SKM-1 treated with dmso at 0.1 percent for 144 hours (cell line): ENCODE measurements around the gene MICAL3.

Experiments used
- DNase-seq: peaks from one replicate; lab custom pipeline; 2025; ENCODE audit not compliant: unreplicated experiment; lab: John Stamatoyannopoulos, UW

Gene MICAL3

GRCh38 chr22:17741866-17742526 is 282.4 kb downstream of the MICAL3 start:
- DNase-seq, result no peak

DNA sequence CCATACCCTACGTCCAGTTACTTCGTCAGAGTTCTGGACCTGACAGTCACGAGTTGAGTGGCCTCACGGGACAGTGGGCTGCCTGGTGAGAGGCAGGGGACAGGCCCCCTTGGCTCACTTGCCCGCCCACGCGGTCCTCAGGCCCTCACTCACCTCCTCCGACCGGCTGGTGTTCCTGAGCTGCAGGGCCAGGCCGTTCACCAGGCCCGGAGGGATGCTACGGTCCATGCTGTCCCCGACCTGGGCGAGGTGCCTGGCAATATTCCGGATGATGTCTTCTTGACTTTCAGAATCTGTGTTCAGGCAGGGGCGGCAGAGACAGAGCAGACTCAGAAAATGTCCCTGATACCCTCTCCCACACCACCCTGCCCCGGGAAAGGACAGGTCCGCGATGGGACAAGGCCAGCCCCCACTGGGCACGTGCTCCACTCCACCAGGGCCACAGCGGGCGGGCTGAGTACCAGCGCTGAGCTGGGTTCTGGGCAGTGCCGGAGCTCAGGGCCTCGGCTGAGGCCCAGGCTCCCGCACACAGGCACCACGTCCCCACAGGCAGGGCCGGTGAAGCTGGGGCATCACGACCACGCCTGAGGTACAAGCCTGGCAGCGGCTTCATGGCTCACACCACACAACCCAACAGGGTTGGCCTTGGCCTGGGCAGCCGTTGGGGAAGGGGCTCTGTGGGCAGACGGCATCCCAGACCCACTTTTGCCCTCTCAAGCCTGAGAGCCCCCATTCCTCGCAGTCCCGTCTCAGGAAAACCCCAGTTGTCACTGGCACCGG is 285.0 kb downstream of the MICAL3 start:
- DNase-seq, result no peak

DNA sequence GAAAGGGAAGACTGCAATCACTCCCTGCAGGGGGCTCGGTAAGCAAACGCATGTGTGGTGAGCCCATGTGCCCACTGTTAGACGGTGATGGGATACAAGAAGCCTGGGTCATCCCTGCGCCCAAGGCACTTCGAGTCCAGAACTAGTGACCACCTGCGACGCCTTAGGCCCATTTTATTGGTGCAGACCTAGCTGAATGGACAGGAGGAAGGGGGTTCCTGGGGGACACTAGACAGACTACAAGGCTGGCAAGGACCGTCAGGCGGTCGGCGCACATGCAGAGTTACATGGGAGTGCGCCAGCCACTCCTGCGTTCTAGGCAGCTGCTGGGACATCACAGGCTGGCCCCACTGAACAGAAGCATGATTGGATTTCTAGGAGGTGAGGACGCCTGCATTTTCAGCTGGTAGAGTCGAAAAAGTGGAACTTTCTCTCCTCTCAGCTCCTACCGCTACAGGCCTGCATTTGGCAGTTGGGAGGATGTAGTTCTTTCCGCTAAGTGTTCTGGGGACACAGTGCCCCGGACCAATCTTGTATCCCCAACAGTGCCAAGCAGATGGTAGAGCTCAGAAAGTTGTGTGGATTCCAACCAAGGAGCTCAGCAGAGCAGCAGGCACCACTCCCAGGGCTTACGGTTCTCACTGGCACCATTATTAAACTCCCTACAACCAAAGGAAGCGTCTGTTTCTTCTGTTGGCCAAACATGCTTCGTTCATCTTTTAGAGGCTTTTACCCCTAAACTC is 285.8 kb downstream of the MICAL3 start:
- DNase-seq, result no peak
